ENCODE results near the gene MTCH2.
A peak's percentile ranks its signal among the peaks of the same experiment; 100 is the strongest.
"Not testable (repeated sequence)": the region's sequence is repeated elsewhere in the genome, so short reads cannot be mapped to it uniquely, and the experiment has no call there.

Gene MTCH2

DNA sequence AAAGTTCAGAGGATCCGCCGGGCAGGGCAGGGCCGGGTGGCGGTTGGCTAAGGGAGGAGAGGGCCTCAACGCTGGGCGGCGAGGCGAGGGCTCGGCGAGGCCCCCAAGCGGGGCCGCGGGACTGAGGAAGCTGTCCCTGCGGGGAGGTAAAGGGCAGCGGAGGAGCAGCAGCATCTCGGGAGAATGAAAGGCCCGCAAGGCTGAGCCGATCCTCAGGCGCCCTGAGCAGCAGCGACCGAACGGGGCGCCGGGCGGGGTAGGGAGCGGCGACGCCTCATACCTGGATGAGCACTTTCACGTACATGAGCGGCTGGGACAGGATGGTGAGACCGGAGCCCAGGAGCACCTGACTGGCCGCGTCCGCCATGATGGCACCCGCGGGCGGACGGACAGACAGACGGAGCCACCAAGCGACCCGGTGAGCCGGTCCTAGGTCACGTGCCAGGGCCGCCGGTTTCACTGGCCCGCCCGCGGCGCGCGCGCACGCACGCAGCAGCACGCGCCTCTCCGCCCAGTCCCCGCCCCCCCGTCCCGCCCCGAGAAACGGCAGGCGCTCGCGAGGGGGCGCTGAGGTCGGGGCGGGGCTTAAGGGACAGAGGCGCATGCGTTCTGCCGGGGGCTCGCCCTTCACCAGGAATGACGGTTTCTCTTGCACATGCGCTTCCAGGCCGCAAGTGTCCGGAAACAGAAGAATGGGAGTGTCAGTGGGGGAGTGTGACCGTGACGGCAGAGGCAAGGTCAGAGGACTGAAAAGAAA lies at the start of gene MTCH2:
MTCH2 (minus strand) TSS at position 461 of the 757 bp plus-strand sequence; CDS start at position 367, 94 bp downstream.
- no peaks in the 10 kb centered on the region for H3K9me3 ChIP-seq (ENCODE audit: low read length)
- H3K9ac ChIP-seq (ENCODE audit: low read length) = peak within 1 kb of the TSS; percentile 75
- peak within 1 kb of the TSS; percentile 63 to 89 for H3K4me3 ChIP-seq (ENCODE audit: low read depth in 1 of 2, low read length in 2 of 2)
- H3K36me3 ChIP-seq (ENCODE audit: insufficient read depth, low read length) = peaks cover 14% of the 10 kb centered on the region
- H3K27ac ChIP-seq (ENCODE audit: low read depth, low read length) = peak within 1 kb of the TSS; percentile 74
- H3K27me3 ChIP-seq (ENCODE audit: control insufficient read depth in 1 of 2, insufficient read depth in 2 of 2, low read length in 2 of 2) = no peaks in the 10 kb centered on the region
- peaks cover 14% of the 10 kb centered on the region for H3K4me1 ChIP-seq (ENCODE audit: insufficient read depth, low read length)

DNA sequence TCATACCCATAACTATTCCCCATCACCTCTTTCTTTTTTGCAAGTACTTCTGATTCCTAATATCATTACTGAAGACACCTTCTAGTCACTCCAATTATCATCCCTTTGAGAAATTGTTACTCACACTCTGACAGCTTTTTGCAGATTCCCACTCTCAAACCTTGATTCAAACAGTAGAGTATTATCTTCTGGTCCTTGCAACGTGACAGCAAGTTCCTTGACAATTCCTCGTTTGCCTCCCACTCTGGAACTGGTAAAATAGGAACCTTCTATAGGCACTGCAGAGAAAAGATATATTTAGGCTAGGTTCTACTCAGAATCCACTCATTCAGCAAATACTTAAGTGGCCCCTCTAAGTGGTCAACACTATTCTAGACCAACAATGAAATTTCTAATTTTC lies 49.6 kb upstream of the MTCH2 start:
- Histone ChIP-seq H3K9me3 (ENCODE audit: low read length) (no peaks in the 10 kb centered on the region), H3K36me3 (ENCODE audit: insufficient read depth, low read length) (no peaks in the 10 kb centered on the region), H3K4me1 (ENCODE audit: insufficient read depth, low read length) (no peaks in the 10 kb centered on the region), H3K27me3 (ENCODE audit: control insufficient read depth in 1 of 2, insufficient read depth in 2 of 2, low read length in 2 of 2) (no peaks in the 10 kb centered on the region), H3K4me3 (ENCODE audit: low read depth in 1 of 2, low read length in 2 of 2) (no peak overlapping the region), H3K9ac (ENCODE audit: low read length) (no peak overlapping the region), H3K27ac (ENCODE audit: low read depth, low read length) (no peak overlapping the region)

DNA sequence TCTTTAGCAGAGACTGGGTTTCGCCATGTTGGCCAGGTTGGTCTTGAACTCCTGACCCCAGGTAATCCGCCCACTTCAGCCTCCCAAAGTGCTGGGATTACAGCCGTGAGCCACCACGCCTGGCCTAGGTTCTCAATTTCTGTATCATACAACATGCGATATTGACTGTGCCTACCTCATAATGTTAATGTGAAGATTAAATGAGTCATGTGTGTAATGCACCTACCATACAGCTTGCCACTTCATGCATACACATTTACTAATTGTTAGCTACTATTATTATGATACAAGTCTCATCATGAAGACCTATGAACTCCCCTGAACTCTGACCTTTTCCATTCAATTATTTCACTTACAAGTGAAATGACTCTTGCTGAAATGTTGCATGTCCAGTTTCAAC lies 47.1 kb upstream of the MTCH2 start:
- Histone ChIP-seq H3K4me3 (ENCODE audit: low read depth in 1 of 2, low read length in 2 of 2) (no peak overlapping the region), H3K4me1 (ENCODE audit: insufficient read depth, low read length) (no peaks in the 10 kb centered on the region), H3K9ac (ENCODE audit: low read length) (no peak overlapping the region), H3K9me3 (ENCODE audit: low read length) (no peaks in the 10 kb centered on the region), H3K27me3 (ENCODE audit: control insufficient read depth in 1 of 2, insufficient read depth in 2 of 2, low read length in 2 of 2) (no peaks in the 10 kb centered on the region), H3K36me3 (ENCODE audit: insufficient read depth, low read length) (no peaks in the 10 kb centered on the region), H3K27ac (ENCODE audit: low read depth, low read length) (no peak overlapping the region)

DNA sequence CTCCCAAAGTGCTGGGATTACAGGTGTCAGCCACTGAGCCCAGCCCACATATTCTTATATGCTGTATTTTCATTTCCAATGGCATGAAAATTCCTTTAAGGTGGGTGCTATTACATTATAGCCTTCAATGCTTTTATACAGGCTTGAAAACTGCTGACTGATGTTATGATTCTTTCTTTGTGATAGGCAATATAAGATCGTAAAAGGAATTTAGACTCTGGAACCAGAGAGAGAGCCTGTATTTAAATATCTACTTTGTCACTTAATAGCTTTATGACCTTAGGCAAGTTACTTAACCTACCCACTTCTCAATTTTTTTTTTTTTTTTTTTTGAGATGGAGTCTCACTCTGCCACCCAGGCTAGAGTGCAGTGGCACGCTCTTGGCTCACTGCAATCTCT lies 46.6 kb upstream of the MTCH2 start:
- no peak overlapping the region for H3K9ac ChIP-seq (ENCODE audit: low read length)

DNA sequence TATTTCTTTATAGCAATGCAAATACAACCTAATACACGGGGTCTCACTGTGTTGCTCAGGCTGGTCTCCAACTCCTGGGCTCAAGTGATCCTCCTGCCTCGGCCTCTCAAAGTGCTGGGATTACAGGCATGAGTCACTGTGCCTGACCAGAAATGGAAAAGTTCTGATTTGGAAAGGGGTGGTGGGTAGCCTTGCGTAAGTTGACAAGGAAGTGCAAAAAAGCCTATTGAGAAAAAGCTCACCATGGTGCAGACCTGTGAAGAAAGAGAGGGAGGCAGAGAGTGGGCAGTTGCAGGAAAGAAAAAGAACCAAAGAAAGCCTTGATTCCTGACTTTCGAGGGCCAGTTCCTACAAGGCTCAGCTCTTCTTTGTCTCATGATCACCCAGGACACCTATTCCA lies 45.8 kb upstream of the MTCH2 start:
- Histone ChIP-seq H3K9ac (ENCODE audit: low read length) (no peak overlapping the region), H3K4me3 (ENCODE audit: low read depth in 1 of 2, low read length in 2 of 2) (no peak overlapping the region), H3K27ac (ENCODE audit: low read depth, low read length) (no peak overlapping the region), H3K4me1 (ENCODE audit: insufficient read depth, low read length) (no peaks in the 10 kb centered on the region), H3K36me3 (ENCODE audit: insufficient read depth, low read length) (no peaks in the 10 kb centered on the region), H3K27me3 (ENCODE audit: control insufficient read depth in 1 of 2, insufficient read depth in 2 of 2, low read length in 2 of 2) (no peaks in the 10 kb centered on the region), H3K9me3 (ENCODE audit: low read length) (no peaks in the 10 kb centered on the region)

More for the DNA sequence above, 46.6 kb upstream of the MTCH2 start:
- Histone ChIP-seq H3K27me3 (ENCODE audit: control insufficient read depth in 1 of 2, insufficient read depth in 2 of 2, low read length in 2 of 2) (no peaks in the 10 kb centered on the region), H3K4me1 (ENCODE audit: insufficient read depth, low read length) (no peaks in the 10 kb centered on the region), H3K4me3 (ENCODE audit: low read depth in 1 of 2, low read length in 2 of 2) (no peak overlapping the region), H3K9me3 (ENCODE audit: low read length) (no peaks in the 10 kb centered on the region), H3K27ac (ENCODE audit: low read depth, low read length) (no peak overlapping the region), H3K36me3 (ENCODE audit: insufficient read depth, low read length) (no peaks in the 10 kb centered on the region)

DNA sequence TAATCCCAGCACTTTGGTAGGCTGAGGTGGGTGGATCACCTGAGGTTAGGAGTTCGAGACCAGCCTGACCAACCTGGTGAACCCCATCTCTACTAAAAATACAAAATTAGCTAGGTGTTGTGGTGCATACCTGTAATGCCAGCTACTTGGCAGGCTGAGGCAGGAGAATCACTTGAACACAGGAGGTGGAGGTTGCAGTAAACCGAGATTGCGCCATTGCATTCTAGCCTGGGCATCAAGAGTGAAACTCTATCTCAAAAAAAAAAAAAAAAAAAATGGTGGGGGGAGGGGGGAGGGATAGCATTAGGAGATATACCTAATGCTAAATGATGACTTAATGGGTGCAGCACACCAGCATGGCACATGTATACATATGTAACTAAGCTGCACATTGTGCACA lies 44.3 kb upstream of the MTCH2 start:
- not testable (repeated sequence) for H3K9me3 ChIP-seq (ENCODE audit: low read length); H3K9ac ChIP-seq (ENCODE audit: low read length); H3K27me3 ChIP-seq (ENCODE audit: control insufficient read depth in 1 of 2, insufficient read depth in 2 of 2, low read length in 2 of 2); H3K27ac ChIP-seq (ENCODE audit: low read depth, low read length); H3K36me3 ChIP-seq (ENCODE audit: insufficient read depth, low read length); H3K4me3 ChIP-seq (ENCODE audit: low read depth in 1 of 2, low read length in 2 of 2); H3K4me1 ChIP-seq (ENCODE audit: insufficient read depth, low read length)

DNA sequence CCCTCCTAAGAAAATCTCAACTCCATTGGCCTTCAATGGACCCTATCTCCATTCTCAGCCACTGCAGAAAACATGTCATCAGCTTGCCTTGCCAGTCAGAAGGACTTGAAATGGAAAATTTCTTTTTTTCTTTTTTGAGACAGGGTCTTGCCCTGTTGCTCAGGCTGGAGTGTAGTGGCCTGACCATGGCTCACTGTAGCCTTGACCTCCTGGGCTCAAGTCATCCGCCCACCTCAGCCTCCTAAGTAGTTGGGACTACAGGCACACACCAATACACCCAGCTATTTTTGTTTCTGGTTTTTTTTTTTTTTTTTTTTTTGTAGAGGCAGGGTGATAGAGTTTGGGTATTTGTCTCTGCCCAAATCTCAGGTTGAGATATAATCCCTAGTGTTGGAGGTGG lies 43.8 kb upstream of the MTCH2 start:
- H3K4me1 ChIP-seq (ENCODE audit: insufficient read depth, low read length) = no peaks in the 10 kb centered on the region
- H3K9ac ChIP-seq (ENCODE audit: low read length) = no peak overlapping the region
- H3K27ac ChIP-seq (ENCODE audit: low read depth, low read length) = no peak overlapping the region
- no peaks in the 10 kb centered on the region for H3K36me3 ChIP-seq (ENCODE audit: insufficient read depth, low read length)
- H3K27me3 ChIP-seq (ENCODE audit: control insufficient read depth in 1 of 2, insufficient read depth in 2 of 2, low read length in 2 of 2) = no peaks in the 10 kb centered on the region
- H3K9me3 ChIP-seq (ENCODE audit: low read length) = no peaks in the 10 kb centered on the region
- no peak overlapping the region for H3K4me3 ChIP-seq (ENCODE audit: low read depth in 1 of 2, low read length in 2 of 2)

DNA sequence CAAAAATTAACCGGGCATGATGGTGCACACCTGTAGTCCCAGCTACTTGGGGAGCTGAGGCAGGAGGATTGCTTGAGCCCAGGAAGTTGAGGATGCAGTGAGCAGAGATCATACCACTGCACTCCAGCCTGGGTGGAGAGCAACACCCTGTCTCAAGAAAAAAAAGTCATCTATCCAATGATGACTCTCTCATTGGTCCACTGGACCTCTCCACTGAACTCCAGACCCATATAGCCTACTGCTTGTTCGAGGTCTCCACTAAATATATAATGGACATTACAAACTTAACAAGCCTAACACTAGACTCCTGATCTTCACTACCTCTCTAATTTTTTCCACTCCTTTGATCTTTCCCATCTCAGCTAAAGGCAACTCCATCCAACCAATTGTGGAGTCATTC lies 33.5 kb upstream of the MTCH2 start:
- Histone ChIP-seq H3K9ac (ENCODE audit: low read length) (no peak overlapping the region), H3K27ac (ENCODE audit: low read depth, low read length) (no peak overlapping the region), H3K4me1 (ENCODE audit: insufficient read depth, low read length) (no peaks in the 10 kb centered on the region), H3K27me3 (ENCODE audit: control insufficient read depth in 1 of 2, insufficient read depth in 2 of 2, low read length in 2 of 2) (no peaks in the 10 kb centered on the region), H3K4me3 (ENCODE audit: low read depth in 1 of 2, low read length in 2 of 2) (no peak overlapping the region), H3K36me3 (ENCODE audit: insufficient read depth, low read length) (no peaks in the 10 kb centered on the region), H3K9me3 (ENCODE audit: low read length) (no peaks in the 10 kb centered on the region)

DNA sequence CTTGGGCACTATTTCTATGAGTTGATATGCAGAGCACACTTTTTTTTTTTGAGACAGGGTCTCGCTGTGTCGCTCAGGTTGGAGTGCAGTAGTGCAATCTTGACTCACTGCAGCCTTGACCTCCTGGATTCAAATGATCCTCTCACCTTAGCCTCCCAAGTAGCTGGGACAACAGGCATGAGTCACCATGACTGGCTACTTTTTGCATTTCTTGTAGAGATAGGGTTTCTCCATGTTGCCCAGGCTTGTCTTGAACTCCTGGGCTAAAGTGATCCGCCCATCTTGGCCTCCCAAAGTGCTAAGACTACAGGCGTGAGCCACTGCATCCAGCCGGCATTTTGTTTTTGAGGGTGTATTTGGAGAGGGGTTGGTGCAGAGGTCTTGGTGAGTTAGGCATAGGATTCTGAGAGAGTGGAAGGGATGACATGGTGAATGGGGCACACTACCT lies 29.9 kb upstream of the MTCH2 start:
- Histone ChIP-seq H3K9me3 (ENCODE audit: low read length) (no peaks in the 10 kb centered on the region), H3K4me1 (ENCODE audit: insufficient read depth, low read length) (no peaks in the 10 kb centered on the region), H3K27ac (ENCODE audit: low read depth, low read length) (no peak overlapping the region), H3K36me3 (ENCODE audit: insufficient read depth, low read length) (no peaks in the 10 kb centered on the region), H3K9ac (ENCODE audit: low read length) (no peak overlapping the region), H3K27me3 (ENCODE audit: control insufficient read depth in 1 of 2, insufficient read depth in 2 of 2, low read length in 2 of 2) (no peaks in the 10 kb centered on the region), H3K4me3 (ENCODE audit: low read depth in 1 of 2, low read length in 2 of 2) (no peak overlapping the region)

DNA sequence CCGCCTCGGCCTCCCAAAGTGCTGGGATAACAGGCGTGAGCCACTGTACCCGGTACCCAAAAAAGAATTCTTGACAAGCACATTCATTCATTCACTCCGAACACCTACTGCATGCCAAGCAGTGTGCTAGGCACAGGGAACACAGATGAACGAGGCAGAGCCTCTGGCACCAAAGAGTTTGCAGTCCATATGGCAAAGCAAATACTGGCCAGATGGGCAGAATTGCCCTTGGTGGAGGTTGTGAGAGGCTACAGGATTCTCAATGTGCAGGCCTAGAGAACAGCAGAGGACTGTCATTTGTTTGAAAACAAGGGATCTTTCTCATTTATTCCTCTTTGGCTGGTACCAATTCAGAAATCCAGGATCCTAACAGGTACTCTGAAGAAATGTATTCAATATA lies 27.5 kb upstream of the MTCH2 start:
- Histone ChIP-seq H3K27ac (ENCODE audit: low read depth, low read length) (no peak overlapping the region), H3K27me3 (ENCODE audit: control insufficient read depth in 1 of 2, insufficient read depth in 2 of 2, low read length in 2 of 2) (no peaks in the 10 kb centered on the region), H3K9me3 (ENCODE audit: low read length) (no peaks in the 10 kb centered on the region), H3K9ac (ENCODE audit: low read length) (no peak overlapping the region), H3K36me3 (ENCODE audit: insufficient read depth, low read length) (no peaks in the 10 kb centered on the region), H3K4me1 (ENCODE audit: insufficient read depth, low read length) (no peaks in the 10 kb centered on the region), H3K4me3 (ENCODE audit: low read depth in 1 of 2, low read length in 2 of 2) (no peak overlapping the region)

DNA sequence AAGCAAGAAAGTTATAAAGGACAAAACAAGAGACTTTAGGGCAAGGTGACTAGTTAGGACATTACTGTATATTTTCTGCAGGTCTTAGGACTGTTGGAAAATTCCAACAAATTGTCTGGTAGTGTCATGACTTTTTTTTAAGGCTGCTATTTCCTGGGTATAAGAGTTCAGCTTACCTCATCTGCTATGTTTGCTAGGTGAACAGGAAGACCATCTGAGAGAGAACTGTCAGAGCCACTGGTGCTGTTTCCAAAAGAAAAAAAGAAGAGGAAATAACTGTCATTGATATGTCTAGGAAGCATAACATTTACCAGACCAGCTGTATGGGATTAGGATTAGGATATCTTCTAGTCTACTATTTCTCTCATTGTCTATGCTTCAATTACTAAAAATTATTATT lies 26.3 kb upstream of the MTCH2 start:
- Histone ChIP-seq H3K9ac (ENCODE audit: low read length) (no peak overlapping the region), H3K4me1 (ENCODE audit: insufficient read depth, low read length) (no peaks in the 10 kb centered on the region), H3K4me3 (ENCODE audit: low read depth in 1 of 2, low read length in 2 of 2) (no peak overlapping the region), H3K27me3 (ENCODE audit: control insufficient read depth in 1 of 2, insufficient read depth in 2 of 2, low read length in 2 of 2) (no peaks in the 10 kb centered on the region), H3K9me3 (ENCODE audit: low read length) (no peaks in the 10 kb centered on the region), H3K36me3 (ENCODE audit: insufficient read depth, low read length) (no peaks in the 10 kb centered on the region), H3K27ac (ENCODE audit: low read depth, low read length) (no peak overlapping the region)

DNA sequence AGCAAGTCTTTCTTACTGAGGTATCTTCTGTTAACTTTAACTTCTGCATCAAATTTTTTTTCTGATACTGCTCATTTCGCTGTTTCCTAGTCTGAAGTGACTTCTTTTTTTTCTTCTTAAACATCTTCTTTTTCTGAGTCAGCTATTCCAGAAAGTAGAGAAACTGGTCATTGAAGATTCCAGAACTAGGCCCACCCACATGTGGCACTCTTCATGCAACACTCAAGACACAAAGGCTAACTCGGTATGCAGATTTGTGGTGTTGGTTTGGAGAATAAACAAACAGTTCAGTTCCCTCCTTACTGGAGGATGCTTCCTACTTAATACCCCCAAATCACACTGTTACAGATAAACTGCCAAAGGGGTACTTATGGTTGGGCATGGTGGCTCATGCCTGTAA lies 25.2 kb upstream of the MTCH2 start:
- H3K9ac ChIP-seq (ENCODE audit: low read length) = no peak overlapping the region

More for the DNA sequence above, 25.2 kb upstream of the MTCH2 start:
- Histone ChIP-seq H3K4me1 (ENCODE audit: insufficient read depth, low read length) (no peaks in the 10 kb centered on the region), H3K4me3 (ENCODE audit: low read depth in 1 of 2, low read length in 2 of 2) (no peak overlapping the region), H3K36me3 (ENCODE audit: insufficient read depth, low read length) (no peaks in the 10 kb centered on the region), H3K27ac (ENCODE audit: low read depth, low read length) (no peak overlapping the region), H3K9me3 (ENCODE audit: low read length) (no peaks in the 10 kb centered on the region), H3K27me3 (ENCODE audit: control insufficient read depth in 1 of 2, insufficient read depth in 2 of 2, low read length in 2 of 2) (no peaks in the 10 kb centered on the region)

Measured in muscle layer of colon (tissue), 2 donors.